ENCODE measurements around the gene ADGRA1.

DNA sequence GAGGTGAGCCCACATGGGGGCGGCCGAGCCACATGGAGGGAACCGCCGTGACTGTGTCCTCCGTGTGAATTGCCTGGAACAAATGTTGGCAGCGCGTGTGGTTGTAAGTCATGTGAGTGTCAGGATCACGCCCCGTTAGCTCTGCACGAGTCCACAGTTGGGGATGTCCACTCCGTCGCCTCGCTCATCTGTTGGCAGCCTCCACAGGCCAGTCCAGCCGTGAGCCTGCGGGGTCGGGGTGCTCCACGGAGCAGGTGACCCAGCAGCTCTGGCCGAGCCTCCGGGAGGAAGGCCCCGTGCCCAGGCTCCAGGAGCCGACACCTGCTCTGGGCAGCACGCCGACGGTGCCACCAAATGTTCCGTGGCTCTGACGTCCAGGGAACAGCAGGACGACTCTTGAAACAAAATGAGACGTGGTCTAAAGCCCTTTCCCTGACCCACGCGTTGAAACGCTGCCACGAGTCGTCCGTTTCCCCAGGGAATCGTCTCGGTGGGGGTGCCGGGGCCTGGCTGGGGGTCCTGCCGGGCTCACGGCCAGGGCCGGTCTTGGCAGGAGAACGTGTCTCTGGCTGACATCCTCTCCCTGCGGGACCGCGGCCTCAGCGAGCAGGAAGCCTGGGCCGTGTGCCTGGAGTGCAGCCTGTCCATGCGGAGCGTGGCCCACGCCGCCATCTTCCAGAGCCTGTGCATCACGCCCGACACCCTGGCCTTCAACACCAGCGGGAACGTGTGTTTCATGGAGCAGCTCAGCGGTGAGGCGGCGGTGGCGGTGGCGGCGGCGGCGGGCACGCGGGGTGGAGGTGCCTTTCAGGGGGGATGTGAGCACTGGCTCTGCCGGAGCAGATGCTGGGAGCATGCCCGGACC, 79.3 kb downstream of the ADGRA1 start:
- TF ChIP-seq, protein P1, sequence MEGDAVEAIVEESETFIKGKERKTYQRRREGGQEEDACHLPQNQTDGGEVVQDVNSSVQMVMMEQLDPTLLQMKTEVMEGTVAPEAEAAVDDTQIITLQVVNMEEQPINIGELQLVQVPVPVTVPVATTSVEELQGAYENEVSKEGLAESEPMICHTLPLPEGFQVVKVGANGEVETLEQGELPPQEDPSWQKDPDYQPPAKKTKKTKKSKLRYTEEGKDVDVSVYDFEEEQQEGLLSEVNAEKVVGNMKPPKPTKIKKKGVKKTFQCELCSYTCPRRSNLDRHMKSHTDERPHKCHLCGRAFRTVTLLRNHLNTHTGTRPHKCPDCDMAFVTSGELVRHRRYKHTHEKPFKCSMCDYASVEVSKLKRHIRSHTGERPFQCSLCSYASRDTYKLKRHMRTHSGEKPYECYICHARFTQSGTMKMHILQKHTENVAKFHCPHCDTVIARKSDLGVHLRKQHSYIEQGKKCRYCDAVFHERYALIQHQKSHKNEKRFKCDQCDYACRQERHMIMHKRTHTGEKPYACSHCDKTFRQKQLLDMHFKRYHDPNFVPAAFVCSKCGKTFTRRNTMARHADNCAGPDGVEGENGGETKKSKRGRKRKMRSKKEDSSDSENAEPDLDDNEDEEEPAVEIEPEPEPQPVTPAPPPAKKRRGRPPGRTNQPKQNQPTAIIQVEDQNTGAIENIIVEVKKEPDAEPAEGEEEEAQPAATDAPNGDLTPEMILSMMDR (IDR thresholded peaks at IDR 0.05): no peak
- TF ChIP-seq POLR2A (IDR thresholded peaks at IDR 0.05): no peak
